ENCODE data around the gene TPRG1.

The TPRG1 gene

DNA sequence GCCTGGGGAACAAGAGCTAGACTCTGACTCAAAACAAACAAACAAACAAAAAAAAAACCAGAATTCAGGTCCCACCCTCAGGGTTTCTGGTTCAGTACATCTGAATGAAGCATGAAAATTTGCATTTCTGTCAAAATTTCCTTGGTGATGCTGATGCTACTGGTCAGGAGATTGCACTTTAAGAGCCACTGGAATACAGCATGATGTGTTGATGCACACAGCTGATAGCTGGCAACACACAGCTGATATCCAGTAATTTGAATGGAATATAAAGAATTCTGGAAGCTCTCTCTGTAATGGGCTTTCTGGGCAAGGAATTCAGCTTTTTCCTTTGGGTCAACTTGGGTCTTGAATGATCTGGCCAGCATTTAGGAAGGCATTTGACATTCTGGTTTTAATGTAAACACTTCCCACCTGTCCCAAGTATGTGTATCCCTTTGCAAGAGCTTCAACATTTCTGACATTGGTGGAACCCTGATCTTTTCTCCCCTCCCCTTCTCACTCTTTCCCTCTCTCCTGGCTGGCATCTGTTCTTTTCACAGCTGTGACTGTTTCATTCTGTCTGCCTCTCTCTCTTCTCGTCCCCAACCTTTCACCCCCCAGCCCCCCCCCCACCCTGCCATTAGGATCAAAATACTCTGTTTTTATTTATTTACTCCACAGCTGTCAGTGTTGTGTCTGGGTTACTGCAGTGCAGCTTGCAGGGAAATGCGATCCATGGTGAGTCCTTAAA lies 189.5 kb downstream of the TPRG1 start:
- DNase-seq: no peak

DNA sequence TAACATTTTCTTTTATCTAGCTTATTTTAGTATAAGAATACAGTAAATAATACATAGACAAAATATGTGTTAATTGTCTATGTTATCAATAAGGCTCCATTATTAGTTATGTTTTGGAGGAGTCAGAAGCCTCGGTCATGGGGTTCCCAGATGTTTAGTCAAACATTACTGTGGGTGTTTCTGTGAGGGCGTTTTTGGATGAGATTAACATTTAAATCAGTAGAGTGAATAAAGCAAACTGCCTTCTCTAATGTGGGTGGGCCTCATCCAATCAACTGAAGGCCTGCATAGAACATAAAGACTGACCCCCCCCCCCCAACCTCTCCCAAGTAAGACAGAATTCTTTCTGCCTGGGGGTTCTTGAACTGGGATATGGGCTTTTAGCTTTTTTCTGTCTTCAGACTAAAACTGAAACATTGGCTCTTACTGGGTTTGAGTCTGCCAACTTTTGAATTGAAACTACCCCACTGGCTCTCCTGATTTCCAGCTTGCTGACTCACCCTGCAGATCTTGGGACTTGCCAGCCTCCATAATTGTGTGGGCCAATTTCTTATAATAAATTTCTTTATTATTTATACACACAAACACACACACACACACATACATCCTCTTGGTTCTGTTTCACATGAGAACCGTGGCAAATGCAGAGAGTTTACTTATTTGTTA lies 192.0 kb downstream of the TPRG1 start:
- DNase-seq: no peak

DNA sequence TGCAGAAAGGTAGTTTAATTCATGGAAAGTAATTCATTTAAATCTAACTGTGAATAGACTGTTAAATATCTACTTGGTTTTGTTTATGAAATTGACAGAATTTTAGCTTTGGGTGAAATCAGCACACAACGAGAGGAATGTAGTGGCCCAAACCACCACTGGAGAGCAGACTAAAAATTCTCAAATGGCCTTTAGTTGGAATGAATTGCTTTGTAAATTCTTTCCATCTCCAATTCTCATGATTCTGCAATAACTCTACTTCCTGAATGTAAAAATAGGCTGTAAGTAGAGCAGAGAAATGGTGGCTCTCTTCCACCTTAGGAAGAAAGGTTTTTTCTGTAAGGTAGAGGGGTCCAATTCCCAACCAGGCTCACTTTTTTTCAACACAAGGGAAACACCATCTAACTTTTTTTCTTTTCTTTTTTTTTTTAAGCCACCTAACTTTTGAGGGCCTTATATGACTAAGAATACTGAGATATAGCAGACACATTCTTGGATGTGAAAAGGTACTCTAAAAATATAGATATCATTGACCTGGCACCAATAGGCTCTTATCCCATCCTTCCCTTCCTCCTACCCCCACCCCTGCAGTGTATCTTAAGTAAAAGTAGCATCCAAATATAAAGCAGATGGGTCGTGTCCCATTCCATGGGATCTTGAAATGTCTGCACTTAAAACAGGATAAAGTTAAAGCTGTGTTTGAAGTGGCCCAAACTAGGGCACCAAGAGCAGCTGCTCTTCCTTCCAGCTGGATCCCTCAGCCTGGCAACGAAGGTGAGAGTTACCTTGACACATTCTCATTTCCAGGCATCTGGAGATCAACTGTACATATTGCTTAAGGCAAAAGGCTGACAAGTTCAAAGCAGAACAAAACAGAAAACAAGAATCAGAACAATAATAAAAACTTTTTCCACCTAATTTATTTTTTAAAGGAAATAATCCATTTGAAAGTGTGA lies 194.1 kb downstream of the TPRG1 start:
- DNase-seq: no peak

DNA sequence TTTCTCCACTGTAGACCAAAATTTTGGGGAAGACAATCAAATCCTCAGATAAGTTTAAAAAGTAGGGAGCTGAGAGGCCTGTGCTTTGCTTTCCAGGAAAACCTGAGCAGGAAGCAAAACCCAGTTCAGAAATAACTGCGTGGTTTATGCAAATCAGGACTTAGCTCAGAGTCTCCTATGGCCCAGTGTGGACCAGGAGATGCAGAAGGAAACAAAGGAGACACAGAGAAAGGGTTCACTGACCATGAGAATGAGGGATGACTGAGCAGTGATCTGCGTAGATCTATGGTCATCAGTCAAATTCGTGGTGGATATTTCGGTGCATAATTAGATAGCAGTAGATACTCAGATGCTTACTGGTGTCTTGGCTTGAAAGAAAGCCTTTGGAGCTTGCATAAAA lies 196.6 kb downstream of the TPRG1 start:
- DNase-seq: no peak

DNA sequence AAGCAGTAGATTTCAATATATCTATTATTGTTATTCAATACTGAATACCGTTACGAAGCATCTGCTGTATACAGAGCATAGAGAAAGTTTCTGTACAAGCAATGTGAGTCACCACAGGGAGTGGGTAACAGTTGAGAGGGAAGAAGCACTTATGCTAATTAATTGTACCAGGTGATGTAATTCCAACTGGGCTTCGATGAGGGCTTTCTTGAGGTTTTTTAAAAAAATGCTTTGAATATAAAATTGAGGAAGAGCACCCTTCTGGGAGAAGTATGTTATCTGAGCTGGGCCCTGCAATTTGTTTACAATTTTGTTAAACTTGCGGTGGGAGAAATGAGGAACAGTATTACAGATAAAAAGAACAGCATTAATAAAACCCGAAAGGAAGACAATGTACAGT lies 197.9 kb downstream of the TPRG1 start:
- no peak for DNase-seq

DNA sequence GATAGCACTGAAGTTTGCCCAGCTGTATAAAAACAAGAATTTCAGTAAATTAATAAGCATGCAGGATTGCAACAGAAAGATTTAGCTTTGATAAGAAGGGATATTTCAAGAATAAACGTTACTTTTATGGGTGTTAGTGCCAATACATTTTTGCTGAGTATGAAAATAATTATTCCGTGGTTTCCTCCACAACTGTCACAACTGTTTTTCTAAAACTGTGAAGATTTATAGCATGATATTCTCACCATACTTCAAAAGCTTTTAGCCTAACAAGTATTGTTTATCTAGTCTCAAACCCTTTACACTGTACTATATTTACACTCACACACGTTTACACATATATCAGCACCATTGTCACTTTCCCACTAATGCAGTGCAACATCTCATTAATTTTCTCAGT lies 200.5 kb downstream of the TPRG1 start:
- DNase-seq: no peak

Measured in activated CD4-positive, CD25-positive, alpha-beta regulatory T cell (primary cell).